Activated CD4-positive, alpha-beta T cell treated with anti-CD3 and anti-CD28 coated beads, Interleukin-2, amount 50 U/mL, for 4 hours (primary cell): ENCODE results near the gene RMI2.

Source experiments
- DNase-seq, 2 experiments: peaks; one replicate each; pipeline ENCODE4 v3.0.0-alpha.2; 2020

RMI2 gene

GRCh38 chr16:11386054-11386680 lies 40.9 kb downstream of the RMI2 start:
- DNase-seq = no peak

- no peak for DNase-seq
These were observed 41.7 kb downstream of the RMI2 start for GRCh38 chr16:11386791-11387546.

DNA sequence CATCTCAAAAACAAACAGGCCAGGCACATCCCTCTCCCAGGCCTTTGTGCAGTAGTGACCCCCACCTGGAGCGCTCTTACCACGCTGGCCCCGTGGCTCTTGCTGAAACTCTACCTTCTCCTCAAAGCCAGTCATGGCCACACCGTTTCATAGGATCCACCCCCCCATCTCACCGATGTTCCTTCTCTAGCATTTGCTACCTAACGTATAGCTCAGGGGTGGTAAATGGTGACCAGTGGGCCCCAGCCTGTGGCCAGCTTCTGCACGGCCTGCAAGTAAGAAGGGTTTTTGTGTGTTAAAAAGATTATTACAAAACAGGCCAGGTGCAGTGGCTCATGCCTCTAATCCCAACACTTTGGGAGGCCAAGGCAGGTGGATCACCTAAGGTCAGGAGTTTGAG lies 43.8 kb downstream of the RMI2 start:
- DNase-seq = no peak

- no peak for DNase-seq
These were observed 44.6 kb downstream of the RMI2 start for GRCh38 chr16:11389631-11390565.

DNA sequence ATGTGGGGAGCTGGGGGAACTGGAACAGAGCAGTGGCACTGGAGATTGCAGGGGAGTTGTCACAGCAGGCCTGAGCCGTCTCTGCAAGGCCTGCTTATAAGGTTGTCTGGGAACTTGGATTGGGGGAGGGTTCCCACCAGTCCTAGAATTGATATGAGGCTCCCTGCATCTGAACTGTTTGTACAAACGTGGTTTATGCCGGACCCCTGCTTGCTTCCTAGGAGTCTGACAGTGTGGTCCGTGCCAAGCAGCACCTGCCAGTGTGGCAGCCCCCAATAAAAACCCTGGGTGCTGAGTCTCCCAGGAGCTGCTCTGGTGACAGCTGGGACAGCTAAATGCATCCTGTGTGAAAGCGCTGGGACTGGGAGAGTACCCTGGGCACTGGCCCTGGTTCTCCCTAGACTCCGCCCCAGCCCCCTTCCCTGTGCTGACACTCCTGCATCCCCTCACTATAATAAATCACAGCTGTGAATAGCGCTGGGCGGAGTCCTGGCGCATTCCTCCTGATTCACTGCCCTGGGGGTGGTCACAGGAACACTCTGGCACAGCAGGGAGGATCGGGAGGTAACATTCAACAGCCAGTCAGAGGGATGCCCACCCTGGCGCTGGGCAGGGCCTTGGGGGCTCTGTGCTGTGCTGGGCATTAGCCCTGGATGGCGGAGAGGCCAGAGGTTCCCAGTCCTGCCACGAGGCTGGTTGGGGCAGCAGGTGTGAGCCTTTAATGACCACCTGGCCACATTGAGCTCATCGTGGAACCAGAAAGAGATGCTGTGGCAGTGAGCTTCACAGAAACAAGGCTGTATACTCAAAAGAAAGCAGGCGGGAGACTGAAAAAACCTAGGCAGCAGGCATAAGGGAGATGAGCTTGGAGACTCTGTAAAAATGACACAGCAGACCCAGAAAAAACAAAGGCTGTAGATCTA lies 45.6 kb downstream of the RMI2 start:
- no peak for DNase-seq

DNA sequence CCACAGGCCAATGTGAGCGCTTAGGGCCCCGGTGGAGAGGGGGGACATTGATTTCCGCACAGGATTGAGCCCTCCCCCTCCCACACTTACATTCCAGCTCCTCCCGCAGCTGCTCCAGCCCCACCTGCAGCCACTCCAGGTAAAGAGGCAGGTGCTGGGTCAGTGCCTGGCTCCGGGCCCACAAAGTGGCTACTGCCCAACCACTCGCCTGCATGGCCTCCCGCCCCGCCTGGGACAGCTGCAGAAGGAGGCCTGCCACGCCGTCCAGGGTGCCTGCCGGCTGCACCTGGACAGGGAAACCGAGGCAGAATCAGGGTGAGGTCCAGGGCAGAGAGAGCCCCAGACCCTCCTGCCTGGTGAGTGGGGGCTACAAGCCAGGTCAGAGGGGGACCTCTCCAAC lies 46.3 kb downstream of the RMI2 start:
- DNase-seq = no peak

DNA sequence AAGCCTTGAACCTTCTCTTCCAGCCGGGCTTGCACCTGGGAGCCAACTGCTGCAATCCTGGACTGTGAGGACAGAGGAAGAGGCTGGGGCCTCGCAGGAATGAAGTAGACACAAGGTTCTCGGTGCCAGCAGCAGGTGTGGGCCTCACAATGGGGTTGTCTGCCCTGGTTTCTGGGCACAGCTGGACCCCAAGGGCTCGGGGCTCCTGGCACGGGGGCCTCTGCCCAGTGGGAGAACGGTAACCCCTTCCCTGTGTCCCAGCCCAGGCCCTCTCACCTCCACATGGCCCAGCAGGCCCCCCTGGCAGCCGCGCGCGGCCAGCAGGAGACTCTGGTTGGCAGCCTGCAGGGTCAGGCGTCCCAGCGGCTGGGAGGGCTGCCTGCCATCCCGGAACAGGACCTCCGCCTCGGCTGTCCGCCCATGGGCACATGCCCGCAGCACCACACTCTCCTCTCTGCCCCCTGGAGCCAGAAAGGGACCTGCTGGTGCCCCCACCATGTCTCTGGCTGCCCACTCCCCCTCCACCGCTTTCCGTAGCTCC lies 46.9 kb downstream of the RMI2 start:
- no peak for DNase-seq

- no peak for DNase-seq
These were observed 48.1 kb downstream of the RMI2 start for GRCh38 chr16:11393366-11393765.

DNA sequence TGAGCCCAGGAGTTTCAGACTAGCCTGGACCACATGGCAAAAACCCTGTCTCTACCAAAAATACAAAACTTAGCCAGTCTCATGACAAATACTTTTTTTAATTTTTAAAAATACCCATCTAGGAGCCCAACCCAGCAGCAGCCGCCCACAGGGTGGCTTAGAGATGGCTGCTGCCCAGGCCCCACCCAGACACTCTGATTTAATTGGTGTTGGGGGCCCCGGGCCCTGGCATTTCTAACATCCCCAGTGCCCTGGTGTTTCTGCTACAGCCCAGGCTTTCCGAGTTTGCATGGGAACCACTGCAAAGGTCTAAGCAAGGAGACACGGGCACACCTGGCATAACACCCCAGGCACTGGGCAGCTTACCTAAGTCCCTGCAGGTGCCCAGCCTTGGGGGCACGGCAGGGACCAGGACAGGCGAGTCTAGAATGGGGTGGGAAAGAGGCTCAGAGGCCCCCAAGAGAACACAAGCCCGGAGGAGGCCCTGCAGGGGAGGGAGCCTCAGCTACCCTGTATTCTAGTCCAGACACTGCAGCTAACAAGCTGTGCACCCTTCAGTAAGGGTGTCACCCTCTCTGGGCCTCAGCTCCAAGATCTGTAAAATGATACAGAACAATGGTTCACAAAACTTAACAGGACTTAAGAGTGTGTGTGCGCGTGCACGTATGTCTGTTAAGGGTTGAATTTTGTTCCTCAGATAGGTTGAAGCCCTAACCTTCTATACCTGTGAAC lies 48.8 kb downstream of the RMI2 start:
- no peak for DNase-seq

- DNase-seq = no peak
These were observed 49.3 kb downstream of the RMI2 start for GRCh38 chr16:11394593-11394960.

DNA sequence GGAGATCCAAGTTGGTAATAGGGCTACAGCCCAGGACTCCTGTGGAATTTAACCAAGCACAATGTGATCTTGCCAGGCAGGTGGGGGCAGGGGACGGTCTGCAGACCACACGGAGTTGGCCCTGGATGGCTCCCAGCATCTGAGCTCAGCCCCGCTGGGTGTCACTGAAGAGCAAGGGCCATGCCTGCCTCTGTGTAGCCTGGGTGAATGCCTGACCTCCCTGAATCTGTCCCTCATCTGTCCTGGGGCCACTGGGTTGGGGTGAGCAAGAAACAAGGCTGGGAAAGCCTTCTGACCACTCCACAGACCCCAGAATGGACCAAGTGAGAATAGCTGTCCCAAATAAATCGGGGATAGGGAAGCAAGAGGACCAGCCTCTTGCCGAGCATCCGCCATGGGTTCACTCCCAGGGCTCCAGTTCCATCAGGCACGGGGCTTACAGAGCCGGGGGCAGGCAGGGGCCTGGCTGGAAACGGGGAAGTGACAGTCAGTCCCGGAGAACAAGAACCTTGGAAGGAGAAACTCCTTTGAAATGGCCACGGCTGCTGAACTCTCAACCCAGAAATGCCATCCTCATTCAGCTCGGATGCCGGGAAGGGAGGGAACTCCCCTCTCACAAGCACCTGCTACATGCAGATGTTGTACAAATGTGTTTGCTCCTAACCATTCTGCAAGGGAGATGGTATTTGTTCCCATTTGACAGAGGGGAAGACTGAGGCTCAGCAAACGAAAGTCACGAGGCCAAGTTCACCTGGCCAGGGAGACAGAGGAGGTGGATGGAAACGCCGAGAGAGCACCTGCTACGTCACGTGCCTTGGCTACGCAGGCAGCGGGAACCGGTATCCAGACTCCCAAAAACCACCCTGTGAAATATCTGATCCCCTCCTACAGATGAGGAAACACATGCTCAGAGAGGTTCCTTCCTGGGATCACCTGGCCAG lies 50.0 kb downstream of the RMI2 start:
- DNase-seq = no peak

- DNase-seq = no peak
These were observed 50.6 kb downstream of the RMI2 start for GRCh38 chr16:11395949-11396240.

GRCh38 chr16:11396241-11397048 lies 51.2 kb downstream of the RMI2 start:
- DNase-seq = peak; percentile 53 to 64

- no peak for DNase-seq
These were observed 52.9 kb downstream of the RMI2 start for GRCh38 chr16:11398136-11398535.

DNA sequence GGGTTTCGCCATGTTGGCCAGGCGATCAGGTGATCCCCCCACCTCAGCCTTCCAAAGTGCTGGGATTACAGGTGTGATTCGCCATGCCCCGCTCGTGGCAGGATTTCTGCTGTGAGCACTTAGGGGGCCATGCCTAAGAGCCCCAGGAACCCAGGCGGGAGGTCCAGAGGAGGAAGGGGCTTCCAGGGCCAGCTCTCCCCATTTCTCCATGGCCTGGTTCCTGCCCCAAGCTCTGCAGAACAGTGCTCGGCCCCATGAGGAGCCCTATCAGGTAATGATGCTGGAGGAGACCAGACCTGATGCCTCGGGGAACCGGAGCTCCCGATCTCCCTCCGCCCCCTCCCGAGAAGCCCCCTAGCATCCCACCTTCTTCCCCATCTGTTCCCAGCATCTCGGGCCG lies 53.6 kb downstream of the RMI2 start:
- DNase-seq = no peak

DNA sequence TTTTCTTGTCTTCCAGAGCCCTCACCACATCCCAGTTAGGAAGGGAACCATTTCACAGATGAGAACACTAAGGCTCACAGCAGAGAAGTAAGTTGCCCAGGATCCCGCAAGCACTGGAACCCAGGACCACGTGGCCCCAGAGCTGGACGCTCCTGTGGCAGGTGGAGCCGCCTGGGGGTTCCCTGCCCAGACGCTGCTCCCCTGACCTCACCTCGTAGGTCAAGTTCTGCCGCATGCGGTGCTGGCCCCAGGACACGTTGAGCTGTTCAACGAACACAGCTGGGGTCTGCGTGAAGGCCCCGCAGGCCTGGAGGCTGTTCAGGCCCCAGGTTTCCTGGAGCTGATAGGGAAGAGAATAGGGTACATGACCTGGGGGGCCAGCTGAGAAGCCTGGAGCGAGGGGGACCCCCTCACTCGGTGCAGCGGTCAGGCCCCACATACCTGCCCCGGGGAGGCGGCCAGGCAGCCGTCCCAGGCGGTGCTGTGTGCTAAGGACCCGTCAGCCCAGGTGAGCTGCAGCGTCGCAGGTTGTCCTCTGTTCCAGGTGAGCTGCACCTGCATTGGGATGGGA lies 54.1 kb downstream of the RMI2 start:
- no peak for DNase-seq

GRCh38 chr16:11400076-11400475 lies 54.8 kb downstream of the RMI2 start:
- DNase-seq = no peak
